Measurements from ENCODE around the gene MAGI2. TPM values are rescaled to one million over a fixed set of nuclear protein-coding genes. Genes with fewer than 3 reads are reported as not detected.

Gene MAGI2
- total RNA-seq, 2 donors from 2014 or later = 10.3 to 19.2 TPM

DNA sequence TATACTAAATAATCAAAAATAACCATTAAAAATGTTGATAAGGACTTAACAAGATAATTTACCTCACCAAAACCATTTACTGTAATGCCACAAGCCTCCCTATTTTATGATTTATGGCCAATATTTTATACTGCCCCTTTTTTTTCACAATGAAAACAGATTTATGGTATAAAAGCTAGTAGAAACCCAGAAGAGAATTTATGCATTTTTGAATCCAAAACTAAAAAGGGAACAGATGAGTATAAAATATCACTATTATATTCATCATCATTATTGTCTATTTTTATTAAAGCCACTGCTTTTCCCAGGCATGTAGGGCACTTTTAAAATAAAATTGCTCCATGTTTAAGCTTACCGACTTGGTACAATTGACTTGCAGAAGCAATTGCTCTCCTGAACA is 1229.9 kb downstream of the MAGI2 start:
- Mint-ChIP-seq H3K4me3 (no peak overlapping the region), H3K9me3 (no peaks in the 10 kb centered on the region), H3K27me3 (ENCODE audit: insufficient read depth) (no peaks in the 10 kb centered on the region), H3K4me1 (peaks cover 3% of the 10 kb centered on the region), H3K27ac (no peak overlapping the region), H3K36me3 (ENCODE audit: low read depth) (no peaks in the 10 kb centered on the region)
- no peaks in the 10 kb centered on the region for H3K27me3 ChIP-seq (ENCODE audit: control insufficient read depth, insufficient read depth, low read length, poor library complexity, severe bottlenecking)
- WGBS, 2 experiments (ENCODE audit: insufficient coverage in 1 of 2, insufficient read length in 1 of 2) = 94 to 100% methylated on average over 1 of the region's 1 CpG
- peaks cover 7% of the 10 kb centered on the region for H3K9me3 ChIP-seq (ENCODE audit: control insufficient read depth, low read length)
- H3K27ac ChIP-seq (ENCODE audit: low read depth, low read length) = no peak overlapping the region
- H3K4me1 ChIP-seq (ENCODE audit: control insufficient read depth, insufficient read depth, low read length) = no peaks in the 10 kb centered on the region
- DNase-seq = no peak
- no peak overlapping the region for H3K9ac ChIP-seq (ENCODE audit: extremely low read depth, low read length, poor library complexity, severe bottlenecking)
- H3K36me3 ChIP-seq (ENCODE audit: control insufficient read depth, insufficient read depth, low read length) = no peaks in the 10 kb centered on the region
- H3K4me3 ChIP-seq (ENCODE audit: low read length) = no peak overlapping the region
- TF ChIP-seq, protein P1, sequence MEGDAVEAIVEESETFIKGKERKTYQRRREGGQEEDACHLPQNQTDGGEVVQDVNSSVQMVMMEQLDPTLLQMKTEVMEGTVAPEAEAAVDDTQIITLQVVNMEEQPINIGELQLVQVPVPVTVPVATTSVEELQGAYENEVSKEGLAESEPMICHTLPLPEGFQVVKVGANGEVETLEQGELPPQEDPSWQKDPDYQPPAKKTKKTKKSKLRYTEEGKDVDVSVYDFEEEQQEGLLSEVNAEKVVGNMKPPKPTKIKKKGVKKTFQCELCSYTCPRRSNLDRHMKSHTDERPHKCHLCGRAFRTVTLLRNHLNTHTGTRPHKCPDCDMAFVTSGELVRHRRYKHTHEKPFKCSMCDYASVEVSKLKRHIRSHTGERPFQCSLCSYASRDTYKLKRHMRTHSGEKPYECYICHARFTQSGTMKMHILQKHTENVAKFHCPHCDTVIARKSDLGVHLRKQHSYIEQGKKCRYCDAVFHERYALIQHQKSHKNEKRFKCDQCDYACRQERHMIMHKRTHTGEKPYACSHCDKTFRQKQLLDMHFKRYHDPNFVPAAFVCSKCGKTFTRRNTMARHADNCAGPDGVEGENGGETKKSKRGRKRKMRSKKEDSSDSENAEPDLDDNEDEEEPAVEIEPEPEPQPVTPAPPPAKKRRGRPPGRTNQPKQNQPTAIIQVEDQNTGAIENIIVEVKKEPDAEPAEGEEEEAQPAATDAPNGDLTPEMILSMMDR (conservative IDR thresholded peaks at IDR 0.05) = no peak

DNA sequence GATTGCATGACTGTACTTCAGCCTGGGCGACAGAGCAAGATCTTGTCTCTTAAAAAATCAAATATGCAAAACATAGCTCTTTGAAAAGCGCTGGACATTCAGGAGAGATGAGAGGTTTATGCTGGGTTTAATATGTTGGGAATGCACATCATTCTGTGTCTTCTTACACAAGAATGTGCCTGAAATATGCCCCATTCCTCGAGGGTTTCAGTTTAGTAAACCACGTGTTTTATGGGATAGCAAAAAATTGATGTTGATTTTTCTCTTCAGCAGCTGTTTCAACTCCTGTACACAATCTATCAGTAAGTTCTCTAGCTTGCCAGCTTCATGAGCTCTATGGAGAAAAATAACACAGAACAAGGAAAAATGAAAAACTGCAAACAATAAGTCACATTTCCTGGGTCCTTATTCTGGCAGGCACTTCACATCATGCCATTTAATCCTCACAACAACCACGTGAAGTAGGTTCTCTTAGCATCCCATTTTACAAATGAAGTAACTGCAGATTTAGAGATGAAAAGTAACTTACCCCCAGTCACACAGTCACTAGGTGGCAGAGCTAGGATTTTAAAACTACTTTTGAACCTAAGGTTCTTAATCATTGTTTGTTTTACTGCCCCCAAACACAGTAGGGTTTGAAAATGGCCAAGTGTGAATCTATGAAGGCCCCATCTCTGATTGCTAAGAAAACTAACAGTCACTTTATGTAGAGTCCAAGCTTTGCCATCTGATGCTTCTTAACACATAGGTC is 1231.3 kb downstream of the MAGI2 start:
- H3K4me3 ChIP-seq (ENCODE audit: low read length) = no peak overlapping the region
- TF ChIP-seq, protein P1 (conservative IDR thresholded peaks at IDR 0.05) = peak; percentile 30
- H3K9me3 ChIP-seq (ENCODE audit: control insufficient read depth, low read length) = peaks cover 7% of the 10 kb centered on the region
- H3K36me3 ChIP-seq (ENCODE audit: control insufficient read depth, insufficient read depth, low read length) = no peaks in the 10 kb centered on the region
- Mint-ChIP-seq H3K27me3 (ENCODE audit: insufficient read depth) (no peaks in the 10 kb centered on the region), H3K27ac (no peak overlapping the region), H3K4me3 (no peak overlapping the region), H3K4me1 (peaks cover 3% of the 10 kb centered on the region), H3K9me3 (no peaks in the 10 kb centered on the region), H3K36me3 (ENCODE audit: low read depth) (no peaks in the 10 kb centered on the region)
- WGBS, 2 experiments (ENCODE audit: insufficient coverage in 1 of 2, insufficient read length in 1 of 2) = 87 to 100% methylated on average over 3 to 5 of the region's 5 CpGs
- H3K4me1 ChIP-seq (ENCODE audit: control insufficient read depth, insufficient read depth, low read length) = no peaks in the 10 kb centered on the region
- no peak overlapping the region for H3K9ac ChIP-seq (ENCODE audit: extremely low read depth, low read length, poor library complexity, severe bottlenecking)
- H3K27me3 ChIP-seq (ENCODE audit: control insufficient read depth, insufficient read depth, low read length, poor library complexity, severe bottlenecking) = no peaks in the 10 kb centered on the region
- H3K27ac ChIP-seq (ENCODE audit: low read depth, low read length) = no peak overlapping the region
- DNase-seq = no peak

DNA sequence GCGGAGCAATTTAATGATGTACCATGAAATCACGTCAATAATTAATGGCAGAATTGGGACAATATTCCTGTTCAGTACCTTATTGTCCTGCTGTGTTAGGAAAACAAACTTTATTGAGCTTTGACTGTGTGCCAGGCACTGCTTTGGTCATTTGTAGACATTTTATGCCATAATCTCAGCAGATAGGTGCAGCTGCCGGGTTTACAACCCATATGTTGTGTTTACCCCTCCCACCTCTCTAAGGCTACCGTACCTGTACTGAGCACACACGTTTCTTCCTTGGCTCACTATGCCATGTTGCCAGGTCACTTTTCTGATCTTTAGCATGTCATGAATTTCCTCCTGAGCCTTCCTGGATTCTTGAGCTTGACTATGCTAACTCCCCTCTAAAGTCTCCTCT is 1232.7 kb downstream of the MAGI2 start:
- no peak overlapping the region for H3K27ac ChIP-seq (ENCODE audit: low read depth, low read length)
- H3K9me3 ChIP-seq (ENCODE audit: control insufficient read depth, low read length) = peaks cover 7% of the 10 kb centered on the region
- H3K4me3 ChIP-seq (ENCODE audit: low read length) = no peak overlapping the region
- H3K27me3 ChIP-seq (ENCODE audit: control insufficient read depth, insufficient read depth, low read length, poor library complexity, severe bottlenecking) = no peaks in the 10 kb centered on the region
- no peak for DNase-seq
- Mint-ChIP-seq H3K27me3 (ENCODE audit: insufficient read depth) (peaks cover 2% of the 10 kb centered on the region), H3K4me3 (no peak overlapping the region), H3K27ac (no peak overlapping the region), H3K9me3 (no peaks in the 10 kb centered on the region), H3K4me1 (peaks cover 4% of the 10 kb centered on the region), H3K36me3 (ENCODE audit: low read depth) (no peaks in the 10 kb centered on the region)
- H3K9ac ChIP-seq (ENCODE audit: extremely low read depth, low read length, poor library complexity, severe bottlenecking) = no peak overlapping the region
- no peaks in the 10 kb centered on the region for H3K4me1 ChIP-seq (ENCODE audit: control insufficient read depth, insufficient read depth, low read length)
- TF ChIP-seq, protein P1 (conservative IDR thresholded peaks at IDR 0.05) = no peak
- H3K36me3 ChIP-seq (ENCODE audit: control insufficient read depth, insufficient read depth, low read length) = no peaks in the 10 kb centered on the region
- WGBS, 2 experiments (ENCODE audit: insufficient coverage in 1 of 2, insufficient read length in 1 of 2) = 94 to 98% methylated on average over 5 of the region's 5 CpGs
